ENCODE data around the gene EMP3.

EMP3 gene

GRCh38 chr19:48341515-48342413 is 16.4 kb downstream of the EMP3 start:
- H3K4me1 Mint-ChIP-seq, result no peaks in the 10 kb centered on the region
- H3K27me3 Mint-ChIP-seq (ENCODE audit: low read depth), result no peaks in the 10 kb centered on the region
- H3K27ac Mint-ChIP-seq, result no peak overlapping the region
- TF ChIP-seq CTCF (IDR thresholded peaks at IDR 0.05; ENCODE audit: unreplicated experiment in 3 of 3), result no peak
- no peaks in the 10 kb centered on the region for H3K9me3 Mint-ChIP-seq
- no peak overlapping the region for H3K4me3 Mint-ChIP-seq
- no peaks in the 10 kb centered on the region for H3K36me3 Mint-ChIP-seq (ENCODE audit: low read depth)

GRCh38 chr19:48342414-48342738 is 17.0 kb downstream of the EMP3 start:
- Mint-ChIP-seq H3K27me3 (ENCODE audit: low read depth) (no peaks in the 10 kb centered on the region), H3K9me3 (no peaks in the 10 kb centered on the region), H3K36me3 (ENCODE audit: low read depth) (no peaks in the 10 kb centered on the region), H3K27ac (no peak overlapping the region), H3K4me3 (no peak overlapping the region), H3K4me1 (no peaks in the 10 kb centered on the region)
- no peak for TF ChIP-seq CTCF (IDR thresholded peaks at IDR 0.05; ENCODE audit: unreplicated experiment in 3 of 3)

GRCh38 chr19:48342841-48343540 is 17.6 kb downstream of the EMP3 start:
- no peaks in the 10 kb centered on the region for H3K9me3 Mint-ChIP-seq
- no peak overlapping the region for H3K4me3 Mint-ChIP-seq
- no peaks in the 10 kb centered on the region for H3K36me3 Mint-ChIP-seq (ENCODE audit: low read depth)
- TF ChIP-seq CTCF (IDR thresholded peaks at IDR 0.05; ENCODE audit: unreplicated experiment in 3 of 3), result no peak
- H3K27ac Mint-ChIP-seq, result no peak overlapping the region
- no peaks in the 10 kb centered on the region for H3K27me3 Mint-ChIP-seq (ENCODE audit: low read depth)
- peaks cover under 1% of the 10 kb centered on the region for H3K4me1 Mint-ChIP-seq

GRCh38 chr19:48344892-48345291 is 19.5 kb downstream of the EMP3 start:
- TF ChIP-seq CTCF (IDR thresholded peaks at IDR 0.05; ENCODE audit: unreplicated experiment in 3 of 3), result no peak
- H3K27ac Mint-ChIP-seq, result no peak overlapping the region
- no peaks in the 10 kb centered on the region for H3K9me3 Mint-ChIP-seq
- H3K27me3 Mint-ChIP-seq (ENCODE audit: low read depth), result no peaks in the 10 kb centered on the region
- H3K36me3 Mint-ChIP-seq (ENCODE audit: low read depth), result no peaks in the 10 kb centered on the region
- H3K4me3 Mint-ChIP-seq, result no peak overlapping the region
- peaks cover 6% of the 10 kb centered on the region for H3K4me1 Mint-ChIP-seq

- Mint-ChIP-seq H3K27ac (no peak overlapping the region), H3K9me3 (no peaks in the 10 kb centered on the region), H3K4me3 (no peak overlapping the region), H3K36me3 (ENCODE audit: low read depth) (no peaks in the 10 kb centered on the region), H3K27me3 (ENCODE audit: low read depth) (no peaks in the 10 kb centered on the region), H3K4me1 (peaks cover 6% of the 10 kb centered on the region)
- TF ChIP-seq CTCF (IDR thresholded peaks at IDR 0.05; ENCODE audit: unreplicated experiment in 3 of 3), result no peak
These were observed 20.8 kb downstream of the EMP3 start for GRCh38 chr19:48346191-48346590.
